COLO829 (cell line): ENCODE data around the gene GAMT.

Experiments
- DNase-seq: peaks from one replicate; pipeline ENCODE4 v3.0.0; 2012; ENCODE audit warnings: low spot score

GAMT gene

DNA sequence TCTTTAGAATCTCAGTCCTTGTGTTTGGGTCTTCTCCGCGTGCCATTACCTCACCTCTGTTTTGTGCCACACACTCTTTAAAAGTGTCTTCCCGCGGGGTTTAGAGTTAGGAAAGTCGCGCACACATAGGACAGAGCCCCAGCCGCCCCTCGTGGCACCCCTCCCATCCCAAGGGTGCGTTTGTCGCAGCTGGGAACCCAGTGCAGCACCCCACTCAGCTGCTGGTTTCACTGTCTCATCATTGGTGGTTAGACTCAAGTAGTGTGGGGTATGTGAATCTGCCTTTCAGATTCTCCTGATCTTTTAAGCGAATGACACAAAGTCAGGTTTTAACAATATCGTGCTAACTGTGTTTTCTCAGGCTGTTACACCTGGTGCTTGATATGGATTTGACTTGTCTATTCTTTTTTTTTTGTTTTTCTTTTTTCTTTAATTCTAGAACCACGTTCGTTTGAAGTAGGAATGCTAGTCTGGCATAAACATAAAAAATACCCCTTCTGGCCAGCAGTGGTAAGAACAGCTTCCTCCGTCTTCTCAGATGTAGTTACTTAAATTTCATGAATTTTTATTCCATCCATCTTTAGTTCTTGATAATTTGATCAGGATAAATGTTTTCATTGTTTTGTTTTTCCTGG, 37.2 kb downstream of the GAMT start:
- DNase-seq, result no peak

DNA sequence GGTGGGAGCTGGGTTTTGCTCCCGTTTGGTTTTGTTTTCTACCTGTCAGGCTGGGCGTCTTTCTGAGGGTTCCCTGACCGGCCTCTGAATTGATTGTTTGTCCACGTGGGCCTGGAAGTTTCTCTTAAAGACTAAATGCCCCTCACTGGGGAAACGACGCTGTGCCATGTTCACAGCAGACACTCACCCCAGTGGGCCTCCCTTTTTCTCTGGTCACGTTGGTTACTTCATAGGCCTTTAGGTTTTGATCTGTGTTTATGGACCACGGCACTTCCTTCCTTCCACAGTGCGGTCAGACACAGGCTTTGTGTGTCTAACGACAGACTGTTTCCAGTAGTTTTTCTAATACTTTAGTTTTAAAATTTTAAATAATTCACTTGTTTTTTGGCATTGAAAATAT, 37.7 kb downstream of the GAMT start:
- DNase-seq, result no peak

DNA sequence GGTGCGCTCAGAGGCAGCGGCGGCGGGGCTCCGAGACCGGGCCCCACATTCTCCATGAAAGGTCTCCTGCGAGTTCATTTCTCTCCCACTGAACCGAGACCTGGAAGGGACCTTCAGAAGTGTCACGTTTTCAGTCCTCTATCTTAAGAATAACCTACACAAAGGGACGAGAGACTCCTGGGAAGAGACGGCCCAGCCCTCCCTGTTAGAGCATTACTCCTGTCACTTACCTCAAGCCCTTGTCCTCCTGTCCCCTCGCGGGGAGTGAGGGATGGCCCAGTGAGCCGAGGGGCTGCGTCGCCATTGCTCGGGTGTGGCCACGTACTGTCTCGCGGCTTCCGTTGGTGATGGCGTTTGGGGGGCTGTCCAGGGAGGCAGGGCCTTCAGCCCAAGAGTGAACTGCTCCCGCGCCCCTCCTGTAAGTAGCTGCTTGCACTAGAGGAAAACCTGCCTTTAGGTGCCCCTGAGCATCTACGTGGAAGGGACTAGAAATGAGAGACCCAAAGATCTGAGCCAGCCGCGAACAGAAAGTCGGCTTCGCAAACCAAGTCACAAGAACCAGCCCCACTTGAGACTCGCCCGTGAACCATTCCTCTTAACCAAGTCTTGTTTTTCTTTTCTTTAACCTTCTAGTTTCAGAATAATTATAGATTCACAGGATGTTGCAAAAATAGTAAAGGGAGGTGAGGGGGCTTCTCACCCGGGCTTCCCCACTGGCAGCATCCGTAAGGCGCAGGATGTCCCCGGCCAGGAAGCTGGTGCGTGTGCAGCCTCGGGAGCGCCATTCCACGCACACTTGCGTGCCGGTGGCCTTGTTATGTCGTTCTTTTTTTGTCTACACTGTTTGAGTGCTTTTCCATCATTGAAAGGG, 38.7 kb downstream of the GAMT start:
- DNase-seq, result no peak

DNA sequence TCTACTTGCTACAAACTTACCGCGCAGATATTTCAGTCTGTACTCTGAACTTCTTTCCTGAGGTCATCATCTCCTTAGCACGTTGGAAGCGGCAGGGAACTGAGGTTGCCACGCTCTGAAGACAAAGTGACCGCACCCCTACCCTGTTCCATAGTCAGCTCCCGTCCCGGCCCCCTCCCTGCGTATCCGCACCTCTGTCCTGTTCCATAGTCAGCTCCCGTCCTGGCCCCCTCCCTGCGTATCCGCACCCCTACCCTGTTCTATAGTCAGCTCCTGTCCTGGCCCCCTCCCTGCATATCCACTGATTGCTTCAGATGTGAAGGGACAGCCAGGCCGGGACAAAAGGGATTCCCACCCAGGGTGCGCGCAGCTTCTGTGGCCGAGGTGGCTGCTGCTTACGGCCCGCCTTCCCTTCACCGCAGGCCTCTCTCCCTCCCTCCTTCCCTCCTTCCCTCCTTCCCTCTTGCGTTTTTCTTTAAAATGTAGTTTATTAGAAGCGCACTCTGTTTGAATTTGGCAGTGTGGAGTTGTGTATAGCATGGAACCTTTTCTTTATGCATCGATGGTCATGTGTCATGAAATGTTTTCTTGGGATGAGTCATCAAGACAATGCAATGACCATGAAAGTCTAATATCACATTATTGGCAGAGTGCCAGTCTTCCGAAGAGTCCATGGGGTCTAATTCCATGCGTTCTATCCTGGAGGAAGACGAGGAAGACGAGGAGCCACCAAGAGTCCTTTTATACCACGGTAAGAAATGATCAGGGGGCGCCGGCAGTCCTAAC, 39.5 kb downstream of the GAMT start:
- DNase-seq, result peak; percentile 80

DNA sequence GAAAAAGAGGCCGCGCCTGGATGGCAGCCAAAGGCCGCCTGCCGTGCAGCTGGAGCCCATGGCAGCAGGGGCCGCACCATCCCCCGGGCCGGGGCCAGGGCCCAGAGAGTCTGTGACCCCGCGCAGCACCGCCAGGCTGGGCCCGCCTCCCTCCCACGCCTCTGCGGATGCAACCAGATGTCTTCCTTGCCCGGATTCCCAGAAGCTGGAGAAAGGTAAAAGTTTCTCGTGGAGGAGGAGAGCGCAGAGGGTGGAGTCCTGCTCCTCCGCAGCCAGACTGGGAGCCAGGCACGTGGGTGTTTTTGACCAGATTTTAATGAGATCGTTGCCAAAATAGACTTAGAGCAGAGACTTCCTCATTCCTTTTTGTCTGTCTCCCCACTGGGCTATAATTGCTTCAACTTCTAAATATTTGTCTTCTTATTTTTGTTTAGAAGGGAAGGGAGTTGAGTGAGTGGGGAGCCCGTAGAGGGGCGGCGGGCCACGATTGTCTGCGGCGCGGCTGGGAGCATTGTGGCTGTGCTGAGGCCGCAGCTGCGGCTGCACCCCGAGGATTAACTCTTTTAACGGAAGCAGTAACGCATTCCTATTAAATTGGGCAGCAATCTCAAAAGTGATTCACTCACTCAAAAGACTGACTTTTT, 40.4 kb downstream of the GAMT start:
- DNase-seq, result peak; percentile 60

DNA sequence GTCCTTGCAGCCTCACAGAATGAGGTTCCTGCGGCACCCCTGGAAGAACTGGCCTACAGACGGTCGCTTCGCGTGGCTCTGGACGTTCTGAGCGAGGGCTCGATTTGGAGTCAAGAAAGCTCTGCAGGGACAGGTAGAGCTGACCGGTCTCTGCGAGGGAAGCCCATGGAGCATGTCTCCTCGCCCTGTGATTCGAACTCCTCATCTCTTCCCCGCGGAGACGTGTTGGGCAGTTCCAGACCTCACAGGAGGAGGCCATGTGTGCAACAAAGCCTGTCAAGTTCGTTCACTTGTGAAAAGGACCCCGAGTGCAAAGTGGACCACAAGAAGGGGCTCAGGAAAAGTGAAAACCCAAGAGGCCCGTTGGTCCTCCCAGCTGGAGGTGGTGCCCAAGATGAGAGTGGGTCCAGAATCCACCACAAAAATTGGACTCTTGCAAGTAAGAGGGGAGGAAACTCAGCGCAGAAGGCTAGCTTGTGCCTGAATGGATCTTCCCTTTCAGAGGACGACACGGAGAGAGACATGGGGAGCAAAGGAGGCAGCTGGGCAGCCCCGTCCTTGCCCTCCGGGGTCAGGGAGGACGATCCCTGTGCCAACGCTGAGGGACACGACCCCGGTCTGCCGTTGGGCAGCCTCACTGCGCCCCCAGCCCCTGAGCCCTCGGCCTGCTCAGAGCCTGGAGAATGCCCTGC, 41.1 kb downstream of the GAMT start:
- DNase-seq, result no peak

DNA sequence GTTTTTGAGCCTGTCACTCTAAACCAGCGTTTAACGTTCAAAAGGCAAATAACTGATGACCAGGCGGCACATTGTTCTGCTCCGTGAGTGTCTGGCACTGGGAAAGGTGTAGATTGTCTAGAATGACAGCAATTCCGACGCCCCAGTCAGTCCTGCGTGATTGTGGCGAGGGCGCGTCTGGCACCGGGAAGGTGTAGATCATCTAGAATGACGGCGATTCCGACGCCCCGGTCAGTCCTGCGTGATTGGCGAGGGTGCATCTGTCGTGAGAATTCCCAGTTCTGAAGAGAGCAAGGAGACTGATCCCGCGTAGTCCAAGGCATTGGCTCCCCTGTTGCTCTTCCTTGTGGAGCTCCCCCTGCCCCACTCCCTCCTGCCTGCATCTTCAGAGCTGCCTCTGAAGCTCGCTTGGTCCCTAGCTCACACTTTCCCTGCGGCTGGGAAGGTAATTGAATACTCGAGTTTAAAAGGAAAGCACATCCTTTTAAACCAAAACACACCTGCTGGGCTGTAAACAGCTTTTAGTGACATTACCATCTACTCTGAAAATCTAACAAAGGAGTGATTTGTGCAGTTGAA, 43.7 kb downstream of the GAMT start:
- DNase-seq, result no peak

DNA sequence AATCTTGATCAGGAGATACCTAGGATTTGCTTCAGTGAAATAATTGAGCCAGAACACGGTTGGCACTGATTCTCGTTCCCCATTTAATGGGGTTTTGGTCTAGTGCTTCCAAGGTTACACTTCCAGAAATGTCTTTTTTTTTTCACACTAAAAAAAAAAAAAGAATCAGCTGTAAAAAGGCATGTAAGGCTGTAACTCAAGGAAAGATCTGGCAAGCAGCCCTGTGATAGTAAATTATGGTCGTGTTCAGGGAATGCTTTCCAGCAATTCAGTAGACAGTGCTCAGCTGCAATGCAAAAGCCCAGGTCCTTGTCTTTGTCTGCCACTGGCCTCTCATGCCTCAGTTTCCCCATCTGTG, 44.9 kb downstream of the GAMT start:
- no peak for DNase-seq

DNA sequence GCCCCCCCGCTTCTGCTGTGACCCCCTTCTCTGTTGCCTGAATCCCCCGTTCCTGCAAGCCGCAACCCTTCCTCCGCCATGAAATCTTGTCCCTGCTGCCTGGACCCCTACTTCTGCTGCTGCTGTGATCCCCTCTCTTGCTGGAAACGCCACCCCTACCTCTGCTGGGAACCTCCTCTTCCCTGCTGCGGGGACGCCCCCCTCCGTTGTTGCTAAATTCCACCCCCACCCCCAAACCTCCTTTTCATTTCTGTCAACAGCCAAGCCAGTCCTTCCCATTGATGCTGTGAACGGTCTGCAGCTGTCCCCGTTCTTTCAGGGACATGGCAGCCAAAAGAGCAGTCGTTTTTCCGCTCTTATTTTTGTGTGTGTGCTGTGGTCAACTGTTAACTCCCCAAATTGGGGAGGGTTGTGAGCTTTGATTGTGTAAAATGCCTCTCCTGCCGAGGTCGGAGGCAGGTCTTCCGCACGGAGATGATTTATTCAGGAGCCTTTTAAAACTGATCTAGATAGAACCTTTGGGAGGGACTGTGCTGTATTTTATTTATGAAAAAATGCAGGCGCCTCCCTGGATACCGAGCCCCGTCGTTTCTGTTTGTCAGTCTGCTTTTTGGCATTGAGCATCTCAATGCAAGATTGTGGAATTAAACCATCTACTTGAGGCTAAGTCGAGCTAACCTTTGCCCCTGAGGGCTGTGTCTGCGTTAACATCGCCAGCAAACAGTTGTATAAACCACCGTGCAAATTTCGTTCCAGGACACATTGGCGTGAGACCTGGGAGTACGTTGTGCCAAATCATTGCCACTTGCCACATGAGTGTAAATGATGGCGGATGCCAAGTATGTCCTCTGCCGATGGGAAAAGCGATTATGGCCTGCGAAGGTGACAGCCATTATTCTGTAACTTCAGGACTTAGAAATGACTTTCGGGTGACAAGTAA, 45.5 kb downstream of the GAMT start:
- no peak for DNase-seq

DNA sequence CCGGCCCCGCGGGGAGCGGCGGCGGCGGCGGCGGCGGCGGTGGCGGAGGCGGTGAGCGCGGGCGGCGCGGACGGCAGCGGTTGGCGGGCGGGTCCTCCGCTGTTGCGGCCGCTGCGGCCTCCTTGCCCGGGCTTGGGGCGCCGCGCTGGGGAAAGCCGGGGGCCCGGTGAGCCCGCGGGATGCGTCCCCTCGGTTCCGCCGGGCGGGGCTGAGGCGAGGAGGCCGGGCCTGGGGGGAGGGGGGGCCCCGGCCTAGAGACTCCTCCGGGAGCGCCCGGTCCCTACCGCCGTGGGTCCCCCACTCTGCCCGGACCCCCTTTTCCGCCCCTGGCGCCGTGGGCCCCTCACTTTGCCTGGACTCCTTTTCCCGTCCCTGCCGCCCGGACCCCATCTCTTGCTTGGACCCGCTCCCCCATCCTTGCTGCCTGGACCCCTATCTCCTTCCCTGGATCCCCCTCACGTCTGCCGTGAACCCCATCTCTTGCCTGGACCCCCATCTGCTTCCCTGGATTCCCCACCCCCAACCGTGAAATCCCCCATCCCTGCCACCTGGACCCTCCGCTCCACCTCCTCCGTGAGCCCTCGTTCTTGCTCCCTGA, 46.3 kb downstream of the GAMT start:
- no peak for DNase-seq

DNA sequence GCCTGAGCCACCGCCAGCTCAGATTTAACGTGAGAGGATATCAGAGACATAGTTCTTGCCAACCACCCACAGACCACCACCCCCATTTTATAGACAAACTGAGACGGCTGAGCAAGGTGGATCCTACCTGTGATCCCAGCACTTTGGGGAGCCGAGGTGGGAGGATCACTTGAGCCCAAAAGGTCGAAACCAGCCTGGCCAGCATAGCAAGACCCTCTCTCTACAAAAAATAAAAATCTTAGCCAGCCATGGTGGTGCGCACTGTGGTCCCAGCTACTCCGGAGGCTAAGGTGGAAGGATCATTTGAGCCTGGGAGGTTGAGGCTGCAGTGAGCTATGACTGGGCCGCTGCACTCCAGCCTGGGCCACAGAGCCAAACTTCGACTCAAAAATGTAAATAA, 48.2 kb downstream of the GAMT start:
- no peak for DNase-seq

DNA sequence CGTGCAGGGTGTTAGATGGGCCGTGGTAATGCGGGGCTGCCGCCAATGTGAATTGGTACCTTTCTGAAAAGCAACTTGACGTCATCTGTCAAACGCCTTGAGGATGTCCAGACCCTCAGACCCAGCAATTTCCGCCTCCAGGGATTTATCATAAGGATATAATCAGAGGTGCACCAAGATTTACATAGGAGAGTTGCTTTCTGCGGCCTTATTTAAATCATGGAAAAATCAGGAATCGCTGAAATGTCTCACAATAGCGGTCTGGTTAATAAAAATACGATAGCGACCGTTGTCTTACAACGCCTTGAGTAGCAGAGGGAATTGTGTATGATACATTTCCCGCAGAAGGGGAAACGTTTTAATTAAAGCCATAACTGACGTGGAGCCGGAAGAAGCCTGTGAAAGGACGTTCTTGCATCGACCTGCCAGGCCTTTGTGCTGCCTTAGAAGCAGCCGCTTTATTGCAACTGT, 49.9 kb downstream of the GAMT start:
- DNase-seq, result no peak

DNA sequence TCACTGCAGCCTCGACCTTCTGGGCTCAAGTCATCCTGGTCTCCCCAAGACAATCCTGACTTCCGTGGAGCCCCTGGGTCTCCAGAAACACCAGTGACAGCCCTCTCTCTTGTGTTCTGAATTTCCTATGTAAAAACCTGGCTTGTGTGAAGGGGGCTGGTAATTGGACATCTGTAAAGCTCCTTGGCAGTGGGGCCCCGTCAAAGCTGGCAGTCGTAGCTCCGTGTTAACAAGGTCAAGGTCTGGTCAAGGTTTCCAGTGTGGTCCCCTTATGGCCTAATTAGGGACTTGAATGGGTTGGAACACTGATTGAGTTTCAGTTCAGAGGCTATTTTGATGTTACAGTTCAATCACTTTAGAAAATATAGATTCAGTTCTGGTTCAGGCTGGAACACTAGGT, 50.5 kb downstream of the GAMT start:
- DNase-seq, result no peak

DNA sequence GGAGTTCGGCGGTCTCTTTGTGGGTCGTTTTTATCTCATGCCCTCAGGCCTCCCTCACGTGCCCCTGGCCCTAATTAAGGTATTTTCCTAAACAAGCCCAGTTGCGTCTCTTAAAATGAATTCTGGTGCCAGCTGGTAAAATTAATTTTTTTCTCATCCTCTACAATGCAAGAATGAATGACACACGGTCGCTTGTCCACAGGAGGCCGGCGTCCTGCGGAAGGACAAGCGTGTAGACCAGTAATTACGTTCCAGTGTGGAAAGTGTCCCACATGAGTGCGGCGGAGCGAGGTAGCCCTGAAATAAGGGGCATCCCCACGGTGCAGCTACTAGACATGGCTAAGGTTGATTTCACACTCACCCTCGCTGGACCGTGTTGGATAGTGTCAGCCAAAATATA, 52.1 kb downstream of the GAMT start:
- DNase-seq, result no peak
